ENCODE results near the gene WDFY4.

DNA sequence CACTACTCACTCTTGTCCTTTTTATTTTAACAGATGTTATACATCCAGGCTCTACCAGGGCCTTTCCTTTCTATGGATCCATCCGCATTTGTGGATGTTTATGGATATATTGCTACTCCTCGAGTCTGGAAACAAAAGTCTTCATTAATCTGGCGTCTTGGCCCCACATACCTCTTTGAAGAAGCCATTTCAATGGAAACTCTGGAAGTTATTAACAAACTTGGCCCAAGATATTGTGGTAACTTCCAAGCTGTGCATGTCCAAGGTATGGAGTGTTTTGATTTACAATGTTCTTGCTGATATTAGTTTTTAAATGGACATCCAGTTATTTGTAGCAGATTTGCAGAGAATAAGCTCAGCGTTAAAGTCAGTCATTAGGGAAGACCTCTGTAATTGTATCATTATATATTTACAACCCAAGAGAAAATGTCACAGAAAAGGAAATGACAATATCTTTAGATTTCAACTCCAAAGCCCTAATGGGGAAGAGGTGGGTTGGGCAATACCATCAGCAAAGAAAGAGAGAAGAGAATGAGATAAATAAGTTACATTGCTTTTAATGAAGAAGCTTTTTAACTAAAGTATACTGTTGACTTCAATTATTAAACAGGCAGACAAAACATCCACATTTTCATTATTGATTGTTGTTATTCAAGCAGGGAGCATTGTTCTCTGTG is 102.1 kb downstream of the WDFY4 start:
- no peak for TF ChIP-seq TAF1 (IDR thresholded peaks at IDR 0.05; ENCODE audit: borderline replicate concordance, low read depth, low read length)
- TF ChIP-seq, protein P1, sequence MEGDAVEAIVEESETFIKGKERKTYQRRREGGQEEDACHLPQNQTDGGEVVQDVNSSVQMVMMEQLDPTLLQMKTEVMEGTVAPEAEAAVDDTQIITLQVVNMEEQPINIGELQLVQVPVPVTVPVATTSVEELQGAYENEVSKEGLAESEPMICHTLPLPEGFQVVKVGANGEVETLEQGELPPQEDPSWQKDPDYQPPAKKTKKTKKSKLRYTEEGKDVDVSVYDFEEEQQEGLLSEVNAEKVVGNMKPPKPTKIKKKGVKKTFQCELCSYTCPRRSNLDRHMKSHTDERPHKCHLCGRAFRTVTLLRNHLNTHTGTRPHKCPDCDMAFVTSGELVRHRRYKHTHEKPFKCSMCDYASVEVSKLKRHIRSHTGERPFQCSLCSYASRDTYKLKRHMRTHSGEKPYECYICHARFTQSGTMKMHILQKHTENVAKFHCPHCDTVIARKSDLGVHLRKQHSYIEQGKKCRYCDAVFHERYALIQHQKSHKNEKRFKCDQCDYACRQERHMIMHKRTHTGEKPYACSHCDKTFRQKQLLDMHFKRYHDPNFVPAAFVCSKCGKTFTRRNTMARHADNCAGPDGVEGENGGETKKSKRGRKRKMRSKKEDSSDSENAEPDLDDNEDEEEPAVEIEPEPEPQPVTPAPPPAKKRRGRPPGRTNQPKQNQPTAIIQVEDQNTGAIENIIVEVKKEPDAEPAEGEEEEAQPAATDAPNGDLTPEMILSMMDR (IDR thresholded peaks at IDR 0.05) = no peak
- no peak for TF ChIP-seq POLR2AphosphoS5 (IDR thresholded peaks at IDR 0.05; ENCODE audit: low read depth, low read length)
- TF ChIP-seq, protein P2, sequence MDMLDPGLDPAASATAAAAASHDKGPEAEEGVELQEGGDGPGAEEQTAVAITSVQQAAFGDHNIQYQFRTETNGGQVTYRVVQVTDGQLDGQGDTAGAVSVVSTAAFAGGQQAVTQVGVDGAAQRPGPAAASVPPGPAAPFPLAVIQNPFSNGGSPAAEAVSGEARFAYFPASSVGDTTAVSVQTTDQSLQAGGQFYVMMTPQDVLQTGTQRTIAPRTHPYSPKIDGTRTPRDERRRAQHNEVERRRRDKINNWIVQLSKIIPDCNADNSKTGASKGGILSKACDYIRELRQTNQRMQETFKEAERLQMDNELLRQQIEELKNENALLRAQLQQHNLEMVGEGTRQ (IDR thresholded peaks at IDR 0.05; ENCODE audit: borderline replicate concordance, low read depth, low read length) = no peak
